Omental fat pad (tissue), 4 donors: ENCODE measurements around the gene ZC3HAV1. TPM values are rescaled to one million over a fixed set of nuclear protein-coding genes. Genes with fewer than 3 reads are reported as not detected.
"Not testable (repeated sequence)": the region's sequence is repeated elsewhere in the genome, so short reads cannot be mapped to it uniquely, and the experiment has no call there.

Experiments used
- ATAC-seq: fragments of 150-250 bp; one replicate; pipeline ENCODE4 v1.9.1; 2016; ENCODE audit warnings: mild to moderate bottlenecking, moderate library complexity; ENCODE audit not compliant: low FRiP score
- DNase-seq: peaks from one replicate; pipeline ENCODE4 v3.0.0-alpha.2; 2019; ENCODE audit warnings: low spot score
- CTCF ChIP-seq, 3 donors: fragments of 450-650 bp; IDR thresholded peaks; one replicate each; pipeline ENCODE4 v1.5.1; 2016 to 2017; ENCODE audit warnings: antibody characterized with exemption in 3 of 3, mild to moderate bottlenecking in 3 of 3, moderate library complexity in 2 of 3
- total RNA-seq, 4 donors: library from RNA; depleted of rRNA; stranded (reverse); fragments of >200 nt; gene quantifications; one replicate each; pipeline ENCODE4 v1.1.0, GENCODE V29; 2016

The ZC3HAV1 gene
- total RNA-seq, 4 donors from 2014 or later = 31.3 to 58.8 (median 50.8) TPM

DNA sequence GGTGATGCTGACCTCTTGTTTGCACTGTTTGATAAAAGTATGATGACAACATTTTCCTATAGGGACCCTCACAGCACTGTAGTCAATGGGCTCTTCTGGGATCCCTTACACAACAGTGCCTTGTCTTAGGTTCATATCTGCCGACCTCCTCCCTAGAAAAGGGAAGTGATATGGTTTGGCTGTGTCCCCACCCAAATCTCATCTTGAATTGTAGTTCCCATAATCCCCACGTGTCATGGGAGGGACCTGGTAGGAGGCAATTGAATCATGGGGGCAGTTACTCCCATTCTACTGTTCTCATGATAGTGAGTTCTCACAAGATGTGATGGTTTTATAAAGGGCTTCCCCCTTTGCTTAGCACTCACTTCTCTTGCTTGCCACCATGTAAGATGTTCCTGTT, 23.1 kb downstream of the ZC3HAV1 start:
- ATAC-seq (no peak), DNase-seq (no peak)
- TF ChIP-seq CTCF (IDR thresholded peaks at IDR 0.05) = no peak

GRCh38 chr7:139084709-139085108, 24.8 kb downstream of the ZC3HAV1 start:
- no peak for TF ChIP-seq CTCF (IDR thresholded peaks at IDR 0.05)
- DNase-seq (no peak), ATAC-seq (no peak)

- ATAC-seq (no peak), DNase-seq (no peak)
- TF ChIP-seq CTCF (IDR thresholded peaks at IDR 0.05) = no peak
Measured at GRCh38 chr7:139081584-139081983, 27.9 kb downstream of the ZC3HAV1 start.

DNA sequence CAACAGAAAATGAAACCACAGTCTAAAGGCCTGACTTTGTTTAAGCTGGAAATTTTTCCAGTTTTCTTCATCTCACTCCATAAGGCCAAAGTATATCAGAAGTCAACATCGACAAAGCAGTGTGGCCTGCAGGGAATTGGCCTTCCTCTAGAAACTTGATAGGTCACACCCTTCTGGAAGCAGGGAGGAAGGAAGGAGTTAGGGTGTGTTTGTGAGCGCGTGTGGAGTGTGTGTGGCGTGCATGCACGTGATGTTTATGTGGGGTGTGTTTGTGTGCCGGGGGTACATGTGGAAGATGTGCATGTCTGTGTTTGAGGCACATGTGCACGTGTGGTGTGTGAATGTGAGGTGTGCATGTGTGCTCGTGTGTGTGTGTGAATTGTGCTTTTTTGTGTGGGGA, 28.6 kb downstream of the ZC3HAV1 start:
- TF ChIP-seq CTCF (IDR thresholded peaks at IDR 0.05) = no peak
- DNase-seq = no peak
- no peak for ATAC-seq

GRCh38 chr7:139079861-139080260, 29.7 kb downstream of the ZC3HAV1 start:
- no peak for DNase-seq
- ATAC-seq = no peak
- TF ChIP-seq CTCF (IDR thresholded peaks at IDR 0.05) = no peak

- no peak for DNase-seq
- ATAC-seq = no peak
- TF ChIP-seq CTCF (IDR thresholded peaks at IDR 0.05) = no peak
Measured at GRCh38 chr7:139078911-139079310, 30.6 kb downstream of the ZC3HAV1 start.

- ATAC-seq (no peak), DNase-seq (no peak)
- no peak for TF ChIP-seq CTCF (IDR thresholded peaks at IDR 0.05)
Measured at GRCh38 chr7:139078399-139078798, 31.1 kb downstream of the ZC3HAV1 start.

DNA sequence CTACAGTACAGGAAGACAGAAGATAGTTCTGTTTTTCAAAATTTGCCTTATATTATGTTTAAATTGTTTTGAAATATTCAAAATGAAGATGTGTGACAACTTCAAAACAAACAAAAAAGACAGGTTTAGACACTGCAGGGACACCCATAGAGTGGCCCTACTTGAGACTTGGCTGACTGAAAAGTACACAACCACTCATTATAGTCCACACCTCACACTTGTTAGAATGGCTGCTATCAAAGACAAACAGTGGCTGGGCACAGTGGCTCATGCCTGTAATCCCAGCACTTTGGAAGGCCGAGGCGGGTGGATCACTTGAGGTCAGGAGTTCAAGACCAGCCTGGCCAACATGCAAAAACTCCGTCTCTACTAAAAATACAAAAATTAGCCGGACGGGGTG, 31.8 kb downstream of the ZC3HAV1 start:
- not testable (repeated sequence) for ATAC-seq

More for the DNA sequence above, 31.8 kb downstream of the ZC3HAV1 start:
- DNase-seq = not testable (repeated sequence)
